ENCODE measurements around the gene ZNF485. TPM values are rescaled to one million over a fixed set of nuclear protein-coding genes. Genes with fewer than 3 reads are reported as not detected.

Gene ZNF485
- polyA plus RNA-seq, 1 of the 3 experiments (the other 2 are of a cell fraction), result 3.0 TPM

GRCh38 chr10:43648398-43649184, 42.4 kb downstream of the ZNF485 start, which contains the start of gene ZNF32:
ZNF32 (minus strand) TSS chr10:43648881; CDS start chr10:43646133, 2,748 bp downstream.
- Histone ChIP-seq H2AFZ (ENCODE audit: low read depth) (peak within 1 kb of the TSS; percentile 96), H3K4me2 (peak within 1 kb of the TSS; percentile 82), H3K79me2 (ENCODE audit: insufficient read depth) (peaks cover 8% of the 10 kb centered on the region; the same call in 1 of the 2 replicates), H3K9ac (peak within 1 kb of the TSS; percentile 84), H3K27ac (ENCODE audit: low read depth in 2 of 2, low read length in 1 of 2) (peak within 1 kb of the TSS; percentile 2 to 76; a peak in 1 of 4 replicates), H3K27me3 (ENCODE audit: insufficient read depth) (no peaks in the 10 kb centered on the region), H4K20me1 (ENCODE audit: insufficient read depth) (no peaks in the 10 kb centered on the region), H3K4me3 (ENCODE audit: low read depth in 2 of 2, low read length in 1 of 2) (peak within 1 kb of the TSS; percentile 64 to 79), H3K9me2 (no peaks in the 10 kb centered on the region), H3K4me1 (ENCODE audit: control insufficient read depth in 1 of 2, insufficient read depth in 2 of 2, low read depth in 1 of 2, low read length in 1 of 2) (peaks cover under 1 to 3% of the 10 kb centered on the region in 2 experiments; a peak in 2 of 4 replicates), H3F3A (replicated peaks; ENCODE audit: insufficient read depth) (peaks cover 4% of the 10 kb centered on the region), H3K9me3 (peaks cover 18% of the 10 kb centered on the region; the same call in 1 of the 2 replicates), H3K36me3 (replicated peaks in 1 of 2; ENCODE audit: control insufficient read depth in 1 of 2, insufficient read depth in 2 of 2, low read length in 1 of 2) (peaks cover 30 to 44% of the 10 kb centered on the region in 2 experiments)
- ChIA-PET CTCF (no interaction called here), POLR2A (interaction anchor here (0.7 to 2.9 kb wide), 4 partner anchors 18 to 399 kb away, joined by 3 to 11 read pairs (median 6); partner anchors contain the start of gene ZNF485)
- peak; percentile 96 for DNase-seq
- 6% methylated on average over 48 of the region's 90 CpGs for WGBS (ENCODE audit: low lambda C conversion rate)
- TF ChIP-seq MEF2A (IDR thresholded peaks at IDR 0.05; ENCODE audit: borderline replicate concordance, low read depth) (no peak), SIN3A (IDR thresholded peaks at IDR 0.05; ENCODE audit: borderline replicate concordance, low read depth, low read length) (no peak), TCF12 (IDR thresholded peaks at IDR 0.05) (no peak), FOSL2 (IDR thresholded peaks at IDR 0.05; ENCODE audit: borderline replicate concordance, low read depth) (no peak), JUND (IDR thresholded peaks at IDR 0.05) (no peak), POLR2AphosphoS5 (IDR thresholded peaks at IDR 0.05; ENCODE audit: low read depth, low read length) (no peak), MAX (IDR thresholded peaks at IDR 0.05; ENCODE audit: low read depth) (no peak; the same call in 1 of the 2 replicates), GATA2 (CRISPR knock-in tag; IDR thresholded peaks at IDR 0.05) (no peak; the same call in 1 of the 2 replicates), RCOR1 (IDR thresholded peaks at IDR 0.05; ENCODE audit: low read length) (no peak), CTCF (IDR thresholded peaks at IDR 0.05) (no peak), FOXJ3 (CRISPR knock-in tag; IDR thresholded peaks at IDR 0.05) (no peak), EP300 (IDR thresholded peaks at IDR 0.05; ENCODE audit: borderline replicate concordance in 1 of 2, low read depth in 1 of 2, low read length in 1 of 2) (no peak), IRF3 (IDR thresholded peaks at IDR 0.05; ENCODE audit: low read depth, low read length) (no peak), MXI1 (IDR thresholded peaks at IDR 0.05; ENCODE audit: low read depth, low read length) (0 out of 2 replicates have a peak, but pooled peaks have one; percentile 17), SMC3 (IDR thresholded peaks at IDR 0.05; ENCODE audit: low read depth, low read length) (no peak), CHD2 (IDR thresholded peaks at IDR 0.05; ENCODE audit: low read length, partially characterized antibody) (peak; percentile 91), GABPA (IDR thresholded peaks at IDR 0.05; ENCODE audit: low read depth) (peak; percentile 32; the same call in 1 of the 2 replicates), REST (IDR thresholded peaks at IDR 0.05; ENCODE audit: low read depth, low read length) (no peak), TAF1 (IDR thresholded peaks at IDR 0.05; ENCODE audit: borderline replicate concordance, low read depth, low read length) (peak; percentile 15; the same call in 1 of the 2 replicates), ZBTB33 (IDR thresholded peaks at IDR 0.05; ENCODE audit: borderline replicate concordance, low read depth) (peak; percentile 75; the same call in 1 of the 2 replicates), NRF1 (IDR thresholded peaks at IDR 0.05; ENCODE audit: low read depth, low read length) (peak; percentile 42), USF2 (IDR thresholded peaks at IDR 0.05; ENCODE audit: borderline replicate concordance, low read depth, low read length) (no peak)
